ENCODE data around the gene ERICH2. TPM values are rescaled to one million over a fixed set of nuclear protein-coding genes. Genes with fewer than 3 reads are reported as not detected.
A peak's percentile ranks its signal among the peaks of the same experiment; 100 is the strongest.

The ERICH2 gene
- total and polyA plus RNA-seq, 2 of the 13 experiments (the other 11 are each of a cell fraction or from before 2014, with no cell fraction given), result not detected

- TF ChIP-seq, protein P1, sequence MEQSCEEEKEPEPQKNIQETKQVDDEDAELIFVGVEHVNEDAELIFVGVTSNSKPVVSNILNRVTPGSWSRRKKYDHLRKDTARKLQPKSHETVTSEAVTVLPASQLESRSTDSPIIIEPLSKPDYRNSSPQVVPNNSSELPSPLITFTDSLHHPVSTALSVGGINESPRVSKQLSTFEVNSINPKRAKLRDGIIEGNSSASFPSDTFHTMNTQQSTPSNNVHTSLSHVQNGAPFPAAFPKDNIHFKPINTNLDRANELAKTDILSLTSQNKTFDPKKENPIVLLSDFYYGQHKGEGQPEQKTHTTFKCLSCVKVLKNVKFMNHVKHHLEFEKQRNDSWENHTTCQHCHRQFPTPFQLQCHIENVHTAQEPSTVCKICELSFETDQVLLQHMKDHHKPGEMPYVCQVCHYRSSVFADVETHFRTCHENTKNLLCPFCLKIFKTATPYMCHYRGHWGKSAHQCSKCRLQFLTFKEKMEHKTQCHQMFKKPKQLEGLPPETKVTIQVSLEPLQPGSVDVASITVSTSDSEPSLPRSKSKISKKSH (CRISPR knock-in tag; IDR thresholded peaks at IDR 0.05; ENCODE audit: borderline replicate concordance), result peak; percentile 86; the same call in 1 of the 2 replicates
- TF ChIP-seq NFE2L2 (IDR thresholded peaks at IDR 0.05; ENCODE audit: low read length) (no peak), ONECUT2 (CRISPR knock-in tag; IDR thresholded peaks at IDR 0.05) (no peak), ZNF44 (CRISPR knock-in tag; IDR thresholded peaks at IDR 0.05) (peak; percentile 70; the same call in 1 of the 2 replicates), FUBP1 (CRISPR knock-in tag; IDR thresholded peaks at IDR 0.05; ENCODE audit: borderline replicate concordance) (0 out of 2 replicates have a peak, but pooled peaks have one; percentile 52), AGO1 (IDR thresholded peaks at IDR 0.05; ENCODE audit: low read depth, low read length, poor library complexity, severe bottlenecking) (no peak), HDAC1 (CRISPR knock-in tag; IDR thresholded peaks at IDR 0.05) (peak; percentile 64; the same call in 1 of the 2 replicates), HOXA3 (CRISPR knock-in tag; IDR thresholded peaks at IDR 0.05) (no peak; the same call in 1 of the 2 replicates), RFX1 (IDR thresholded peaks at IDR 0.05) (no peak), GLI4 (CRISPR knock-in tag; IDR thresholded peaks at IDR 0.05; ENCODE audit: borderline replicate concordance) (0 out of 2 replicates have a peak, but pooled peaks have one; percentile 50), PBX3 (CRISPR knock-in tag; IDR thresholded peaks at IDR 0.05; ENCODE audit: borderline replicate concordance) (no peak), GABPB1 (CRISPR knock-in tag; IDR thresholded peaks at IDR 0.05) (peak; percentile 73), RBAK (CRISPR knock-in tag; IDR thresholded peaks at IDR 0.05) (no peak), ZNF720 (CRISPR knock-in tag; IDR thresholded peaks at IDR 0.05) (no peak), HNF4G (IDR thresholded peaks at IDR 0.05; ENCODE audit: borderline replicate concordance, low read depth, low read length) (no peak), HNF4G (CRISPR knock-in tag; IDR thresholded peaks at IDR 0.05; ENCODE audit: borderline replicate concordance, low read depth) (0 out of 2 replicates have a peak, but pooled peaks have one; percentile 35), MTERF4 (CRISPR knock-in tag; IDR thresholded peaks at IDR 0.05) (no peak), ZNF547 (CRISPR knock-in tag; IDR thresholded peaks at IDR 0.05) (no peak; the same call in 1 of the 2 replicates), SMAD3 (CRISPR knock-in tag; IDR thresholded peaks at IDR 0.05) (0 out of 2 replicates have a peak, but pooled peaks have one; percentile 1), ZNF263 (CRISPR knock-in tag; IDR thresholded peaks at IDR 0.05) (peak; percentile 86; the same call in 1 of the 2 replicates), ZBTB7A (CRISPR knock-in tag; IDR thresholded peaks at IDR 0.05) (peak; percentile 43; the same call in 1 of the 2 replicates), NFYC (CRISPR knock-in tag; IDR thresholded peaks at IDR 0.05) (no peak)
- TF ChIP-seq, protein P2, sequence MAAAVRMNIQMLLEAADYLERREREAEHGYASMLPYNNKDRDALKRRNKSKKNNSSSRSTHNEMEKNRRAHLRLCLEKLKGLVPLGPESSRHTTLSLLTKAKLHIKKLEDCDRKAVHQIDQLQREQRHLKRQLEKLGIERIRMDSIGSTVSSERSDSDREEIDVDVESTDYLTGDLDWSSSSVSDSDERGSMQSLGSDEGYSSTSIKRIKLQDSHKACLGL (CRISPR knock-in tag; IDR thresholded peaks at IDR 0.05), result peak; percentile 40; the same call in 1 of the 2 replicates
- TF ChIP-seq, protein P3, sequence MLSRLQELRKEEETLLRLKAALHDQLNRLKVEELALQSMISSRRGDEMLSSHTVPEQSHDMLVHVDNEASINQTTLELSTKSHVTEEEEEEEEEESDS (CRISPR knock-in tag; IDR thresholded peaks at IDR 0.05; ENCODE audit: borderline replicate concordance), result no peak
These were observed 635 bp downstream of the ERICH2 start (continued) for GRCh38 chr2:170770606-170771420.
